GM23248 (cell line): ENCODE data around the gene PTPRN.

ENCODE experiments used
- EZH2 ChIP-seq: fragments of 200-600 bp; sonication (generic); IDR thresholded peaks from 2 replicates; pipeline ENCODE4 v1.6.1; 2018; ENCODE audit warnings: antibody characterized with exemption, mild to moderate bottlenecking; ENCODE audit not compliant: insufficient read depth, poor library complexity, severe bottlenecking
- EZH2phosphoT487 ChIP-seq: fragments of 200-600 bp; sonication (generic); IDR thresholded peaks from 2 replicates; pipeline ENCODE4 v1.6.1; 2018; ENCODE audit warnings: antibody characterized with exemption, moderate library complexity, mild to moderate bottlenecking, low read depth; ENCODE audit not compliant: insufficient read depth

DNA sequence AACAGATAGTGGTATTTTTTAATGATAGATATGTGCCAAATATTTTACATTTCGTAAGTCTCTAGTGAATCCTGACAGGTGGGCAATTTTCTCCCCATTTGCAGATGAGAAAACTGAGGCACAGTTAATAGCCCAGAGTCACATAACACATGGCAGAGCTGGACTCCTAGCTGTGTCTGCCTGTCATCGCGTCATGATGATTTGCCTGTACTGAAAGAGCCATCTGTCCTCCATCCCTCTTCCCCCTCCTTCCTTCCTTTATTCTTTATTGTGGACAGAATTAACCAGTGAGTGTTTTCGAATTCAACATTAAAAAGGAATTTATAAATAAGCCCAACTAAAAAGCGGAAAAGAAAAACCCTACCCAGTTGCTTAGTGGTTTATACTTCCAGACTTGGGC is 26.8 kb downstream of the PTPRN start:
- no peak for TF ChIP-seq EZH2
- TF ChIP-seq EZH2phosphoT487, result no peak
